Esophagus muscularis mucosa (tissue), 3 donors: ENCODE data around the gene ACER3.

Source experiments
- CTCF ChIP-seq, 3 experiments: fragments of 200-600 bp in 2 of 3; fragments of 450-650 bp in 1 of 3; sonication (generic) in 2 of 3; IDR thresholded peaks; one replicate each; pipeline ENCODE4 v1.5.1; 2017 to 2019; ENCODE audit warnings: antibody characterized with exemption in 3 of 3, mild to moderate bottlenecking in 2 of 3, moderate library complexity in 1 of 3
- POLR2A ChIP-seq: fragments of 450-650 bp; IDR thresholded peaks from one replicate; pipeline ENCODE4 v1.6.1; 2017; ENCODE audit warnings: antibody characterized with exemption, moderate library complexity, mild to moderate bottlenecking, low read depth

- TF ChIP-seq CTCF (IDR thresholded peaks at IDR 0.05) (no peak), POLR2A (no peak)
Observed at GRCh38 chr11:76838678-76839068, 22.0 kb upstream of the ACER3 start.
